OCI-LY7 (cell line): ENCODE measurements around the gene CHKA. TPM values are rescaled to one million over a fixed set of nuclear protein-coding genes. Genes with fewer than 3 reads are reported as not detected.

Source experiments
- BruUV-seq: library from RNA; stranded (reverse); fragments of 400-500 nt; replicated peaks from 2 replicates; lab custom pipeline; 2021; lab: Mats Ljungman, UMichigan
- CTCF ChIA-PET: fragments of 300-600 bp; sonication (Branson Sonifier 250); formaldehyde crosslinking; loops from one replicate; lab custom pipeline; 2022; ENCODE audit warnings: antibody characterized with exemption; ENCODE audit not compliant: unreplicated experiment; lab: Charles Lee
- POLR2A ChIA-PET: fragments of 300-600 bp; sonication (Branson Sonifier 250); formaldehyde crosslinking; loops from one replicate; lab custom pipeline; 2022; ENCODE audit warnings: antibody characterized with exemption; lab: Charles Lee
- DNase-seq: peaks from one replicate; pipeline ENCODE4 v3.0.0-alpha.2; 2015; ENCODE audit warnings: low spot score
- H2AFZ ChIP-seq: fragments of 200-600 bp; sonication (generic), shearing (Covaris generic); 2 replicates; pipeline ENCODE4 v1.6.1; 2014; ENCODE audit warnings: mild to moderate bottlenecking, antibody characterized with exemption, low read length, moderate library complexity
- H3K27ac ChIP-seq: fragments of 200-600 bp; sonication (generic); 2 replicates; pipeline ENCODE4 v1.5.1; 2014; ENCODE audit warnings: mixed run types, low read depth, mild to moderate bottlenecking, moderate library complexity, low read length, inconsistent platforms; ENCODE audit not compliant: poor library complexity, severe bottlenecking
- H3K36me3 ChIP-seq: fragments of 200-600 bp; sonication (generic); 2 replicates; pipeline ENCODE4 v1.6.1; 2014; ENCODE audit warnings: mild to moderate bottlenecking, antibody characterized with exemption, low read length, moderate library complexity, mixed read lengths; ENCODE audit not compliant: insufficient read depth
- H3K4me1 ChIP-seq: fragments of 200-600 bp; sonication (generic); 2 replicates; pipeline ENCODE4 v1.5.1; 2014; ENCODE audit warnings: mild to moderate bottlenecking, low read length; ENCODE audit not compliant: insufficient read depth, poor library complexity, severe bottlenecking
- H3K4me2 ChIP-seq: fragments of 200-600 bp; sonication (generic); 2 replicates; pipeline ENCODE4 v1.6.1; 2014; ENCODE audit warnings: mild to moderate bottlenecking, low read length
- H3K4me3 ChIP-seq: fragments of 200-600 bp; sonication (generic); 2 replicates; pipeline ENCODE4 v1.5.1; 2014; ENCODE audit warnings: mild to moderate bottlenecking, low read depth, low read length; ENCODE audit not compliant: poor library complexity, severe bottlenecking
- H3K79me2 ChIP-seq: fragments of 200-600 bp; sonication (generic); 2 replicates; pipeline ENCODE4 v1.6.1; 2016; ENCODE audit warnings: low read depth, mild to moderate bottlenecking, low read length, moderate library complexity, mixed read lengths; ENCODE audit not compliant: insufficient read depth
- H3K9me2 ChIP-seq: fragments of 200-600 bp; sonication (generic); 2 replicates; pipeline ENCODE4 v1.6.1; 2016; ENCODE audit warnings: mild to moderate bottlenecking, low read length, mixed read lengths; ENCODE audit not compliant: insufficient read depth
- H3K9me3 ChIP-seq: fragments of 200-600 bp; sonication (generic); 2 replicates; pipeline ENCODE4 v1.6.1; 2014; ENCODE audit warnings: mild to moderate bottlenecking, mixed run types, low read length, mixed read lengths
- H4K20me1 ChIP-seq: fragments of 200-600 bp; sonication (generic); 2 replicates; pipeline ENCODE4 v1.6.1; 2014; ENCODE audit warnings: mild to moderate bottlenecking, antibody characterized with exemption, low read length, moderate library complexity, mixed read lengths; ENCODE audit not compliant: insufficient read depth
- CTCF ChIP-seq: fragments of 200-600 bp; sonication (generic); conservative IDR thresholded peaks from 2 replicates; pipeline ENCODE4 v1.5.1; 2014; ENCODE audit warnings: mild to moderate bottlenecking, antibody characterized with exemption, low read length, moderate library complexity, mixed read lengths
- EZH2phosphoT487 ChIP-seq: fragments of 200-600 bp; sonication (generic); IDR thresholded peaks from 2 replicates; pipeline ENCODE4 v1.6.1; 2018; ENCODE audit warnings: low read depth, borderline replicate concordance, mild to moderate bottlenecking, mixed run types, antibody characterized with exemption, low read length, moderate library complexity, mixed read lengths
- intact Hi-C: fragments of 100-400 bp; cut with micrococcal nuclease; formaldehyde crosslinking; loops from one replicate; pipeline ENCODE4 v1.10.0; 2022; ENCODE audit not compliant: unreplicated experiment
- total RNA-seq, 2 experiments: library from RNA; depleted of rRNA in 1 of 2; stranded (reverse); fragments of >200 nt in 1 of 2; shearing (Covaris generic) in 1 of 2; gene quantifications; 2 replicates each; pipeline ENCODE4 v1.2.3, GENCODE V29; 2014 to 2022

The CHKA gene
- total RNA-seq, 2 experiments from 2014 or later = 36.1 to 47.2 TPM

- H3K9me2 ChIP-seq = no peaks in the 10 kb centered on the region
- POLR2A ChIA-PET = interaction anchor here (0.6 to 0.7 kb wide), 2 partner anchors 9 to 547 kb away, joined by 3 read pairs; no protein-coding TSS in a partner anchor
- no TSS peak for BruUV-seq
- H3K79me2 ChIP-seq = no peaks in the 10 kb centered on the region
- H3K4me2 ChIP-seq = no peak overlapping the region
- no peak overlapping the region for H2AFZ ChIP-seq
- H3K9me3 ChIP-seq = no peaks in the 10 kb centered on the region
- no peaks in the 10 kb centered on the region for H3K36me3 ChIP-seq
- CTCF ChIA-PET = no interaction called here
- H3K4me1 ChIP-seq = no peaks in the 10 kb centered on the region
- no peak overlapping the region for H3K4me3 ChIP-seq
- no peak for TF ChIP-seq CTCF
- TF ChIP-seq EZH2phosphoT487 = no peak
- H4K20me1 ChIP-seq = no peaks in the 10 kb centered on the region
- no peak for DNase-seq
- intact Hi-C loops = no loop called here
- no peak overlapping the region for H3K27ac ChIP-seq
These were observed 28.2 kb upstream of the CHKA start for GRCh38 chr11:68149417-68149816.

- Histone ChIP-seq H3K79me2 (no peaks in the 10 kb centered on the region), H2AFZ (no peak overlapping the region), H3K4me3 (no peak overlapping the region), H3K36me3 (no peaks in the 10 kb centered on the region), H3K4me2 (no peak overlapping the region), H3K9me3 (no peaks in the 10 kb centered on the region), H3K9me2 (no peaks in the 10 kb centered on the region), H3K27ac (no peak overlapping the region), H4K20me1 (no peaks in the 10 kb centered on the region), H3K4me1 (no peaks in the 10 kb centered on the region)
- no TSS peak for BruUV-seq
- CTCF ChIA-PET = no interaction called here
- no peak for DNase-seq
- intact Hi-C loops = no loop called here
- no peak for TF ChIP-seq EZH2phosphoT487
- POLR2A ChIA-PET = no interaction called here
These were observed 27.7 kb upstream of the CHKA start for GRCh38 chr11:68148879-68149278.

GRCh38 chr11:68148071-68148805 lies 27.1 kb upstream of the CHKA start:
- no TSS peak for BruUV-seq
- Histone ChIP-seq H3K4me3 (no peak overlapping the region), H2AFZ (no peak overlapping the region), H4K20me1 (no peaks in the 10 kb centered on the region), H3K9me2 (no peaks in the 10 kb centered on the region), H3K9me3 (no peaks in the 10 kb centered on the region), H3K36me3 (no peaks in the 10 kb centered on the region), H3K27ac (no peak overlapping the region), H3K79me2 (no peaks in the 10 kb centered on the region), H3K4me1 (no peaks in the 10 kb centered on the region), H3K4me2 (no peak overlapping the region)
- no peak for DNase-seq
- TF ChIP-seq EZH2phosphoT487 = no peak
- TF ChIP-seq CTCF = no peak
- intact Hi-C loops = no loop called here
- ChIA-PET POLR2A (no interaction called here), CTCF (no interaction called here)
